GM06990 (cell line): ENCODE data around the gene EPS15.
"Not testable (repeated sequence)": the region's sequence is repeated elsewhere in the genome, so short reads cannot be mapped to it uniquely, and the experiment has no call there.

Source experiments
- DNase-seq: peaks from one replicate; pipeline ENCODE4 v3.0.0-alpha.2; 2011; ENCODE audit not compliant: insufficient read length; ENCODE audit errors: extremely low read depth
- H3K27me3 ChIP-seq: replicated peaks from 2 replicates; pipeline ENCODE4 v1.6.0; 2011; ENCODE audit warnings: low read length; ENCODE audit not compliant: control insufficient read depth, insufficient read depth
- H3K36me3 ChIP-seq: 2 replicates; pipeline ENCODE4 v1.5.1; 2011; ENCODE audit warnings: low read length; ENCODE audit not compliant: control insufficient read depth, insufficient read depth
- H3K4me3 ChIP-seq: replicated peaks from 2 replicates; pipeline ENCODE4 v1.5.1; 2011; ENCODE audit warnings: low read depth, mild to moderate bottlenecking, control low read depth, low read length
- TF ChIP-seq, protein P1 (sequence below): IDR thresholded peaks from 2 replicates; pipeline ENCODE4 v1.5.1; 2011; ENCODE audit warnings: low read length, control low read depth, mild to moderate bottlenecking, inconsistent platforms; ENCODE audit not compliant: insufficient read depth, poor library complexity, severe bottlenecking

EPS15 gene

DNA sequence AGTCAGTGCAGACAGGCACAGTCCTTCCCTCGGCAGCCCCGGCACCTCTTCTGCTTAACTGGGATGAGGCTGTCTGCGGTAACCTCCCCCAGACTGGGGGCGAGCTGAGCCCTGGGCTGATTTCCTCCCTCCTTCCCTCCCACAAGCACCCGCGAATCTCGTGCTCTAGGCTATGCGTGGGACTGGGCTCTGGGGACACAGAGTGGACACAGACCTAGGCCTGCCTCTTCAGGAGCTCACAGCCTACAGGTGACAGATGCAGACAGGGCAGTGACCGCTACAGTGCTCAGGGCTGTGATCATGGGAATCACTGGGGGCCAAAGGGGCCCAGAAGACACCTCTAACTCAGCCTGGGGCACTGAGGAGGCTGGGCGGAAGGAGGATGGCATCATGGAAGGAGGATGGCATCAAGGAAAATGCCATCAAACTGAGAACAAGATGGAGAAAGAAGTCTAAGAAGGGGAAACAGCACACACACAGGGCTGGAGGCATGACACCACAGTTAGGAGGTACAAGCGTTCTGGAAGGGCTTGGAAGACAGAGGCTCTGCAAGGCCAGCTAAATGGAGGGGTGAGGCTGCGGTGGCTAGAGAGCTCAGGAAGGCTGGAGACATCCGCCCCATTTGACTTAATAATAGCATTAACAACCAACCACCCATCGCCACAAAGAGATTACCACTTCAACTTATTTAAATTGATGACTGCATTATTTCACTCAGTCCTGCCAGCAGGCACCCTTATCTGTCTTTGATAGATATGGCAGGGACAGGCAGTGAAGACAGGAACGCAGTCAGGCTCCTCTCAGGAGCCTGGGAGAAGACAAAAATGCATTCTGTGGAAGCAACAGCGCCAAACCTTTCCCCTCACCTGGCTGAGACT lies 192.9 kb downstream of the EPS15 start:
- H3K36me3 ChIP-seq: no peaks in the 10 kb centered on the region
- H3K4me3 ChIP-seq: no peak overlapping the region
- no peaks in the 10 kb centered on the region; the same call in 1 of the 2 replicates for H3K27me3 ChIP-seq
- DNase-seq: no peak
- TF ChIP-seq, protein P1, sequence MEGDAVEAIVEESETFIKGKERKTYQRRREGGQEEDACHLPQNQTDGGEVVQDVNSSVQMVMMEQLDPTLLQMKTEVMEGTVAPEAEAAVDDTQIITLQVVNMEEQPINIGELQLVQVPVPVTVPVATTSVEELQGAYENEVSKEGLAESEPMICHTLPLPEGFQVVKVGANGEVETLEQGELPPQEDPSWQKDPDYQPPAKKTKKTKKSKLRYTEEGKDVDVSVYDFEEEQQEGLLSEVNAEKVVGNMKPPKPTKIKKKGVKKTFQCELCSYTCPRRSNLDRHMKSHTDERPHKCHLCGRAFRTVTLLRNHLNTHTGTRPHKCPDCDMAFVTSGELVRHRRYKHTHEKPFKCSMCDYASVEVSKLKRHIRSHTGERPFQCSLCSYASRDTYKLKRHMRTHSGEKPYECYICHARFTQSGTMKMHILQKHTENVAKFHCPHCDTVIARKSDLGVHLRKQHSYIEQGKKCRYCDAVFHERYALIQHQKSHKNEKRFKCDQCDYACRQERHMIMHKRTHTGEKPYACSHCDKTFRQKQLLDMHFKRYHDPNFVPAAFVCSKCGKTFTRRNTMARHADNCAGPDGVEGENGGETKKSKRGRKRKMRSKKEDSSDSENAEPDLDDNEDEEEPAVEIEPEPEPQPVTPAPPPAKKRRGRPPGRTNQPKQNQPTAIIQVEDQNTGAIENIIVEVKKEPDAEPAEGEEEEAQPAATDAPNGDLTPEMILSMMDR: no peak

DNA sequence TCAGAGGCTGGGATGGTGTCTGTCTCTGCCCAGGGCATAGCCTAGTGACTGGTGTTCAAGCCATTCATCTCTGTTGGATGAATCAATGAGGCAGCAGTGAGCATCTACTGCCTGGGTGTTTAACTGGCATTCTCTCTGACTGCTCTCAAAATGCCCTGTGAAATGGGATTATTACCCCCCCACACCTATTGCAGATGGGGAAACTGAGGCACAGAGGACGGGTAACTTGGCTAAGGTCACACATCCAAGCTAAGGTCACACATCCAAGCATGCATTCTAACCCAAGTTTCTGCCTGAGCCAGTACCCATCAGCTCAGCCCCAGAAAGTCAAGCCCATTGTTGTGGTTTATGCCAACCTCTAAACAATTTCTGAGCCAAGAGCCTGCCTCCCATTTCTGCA lies 193.7 kb downstream of the EPS15 start:
- Histone ChIP-seq H3K27me3 (no peaks in the 10 kb centered on the region), H3K4me3 (no peak overlapping the region), H3K36me3 (no peaks in the 10 kb centered on the region)
- TF ChIP-seq, protein P1: no peak
- DNase-seq: no peak

DNA sequence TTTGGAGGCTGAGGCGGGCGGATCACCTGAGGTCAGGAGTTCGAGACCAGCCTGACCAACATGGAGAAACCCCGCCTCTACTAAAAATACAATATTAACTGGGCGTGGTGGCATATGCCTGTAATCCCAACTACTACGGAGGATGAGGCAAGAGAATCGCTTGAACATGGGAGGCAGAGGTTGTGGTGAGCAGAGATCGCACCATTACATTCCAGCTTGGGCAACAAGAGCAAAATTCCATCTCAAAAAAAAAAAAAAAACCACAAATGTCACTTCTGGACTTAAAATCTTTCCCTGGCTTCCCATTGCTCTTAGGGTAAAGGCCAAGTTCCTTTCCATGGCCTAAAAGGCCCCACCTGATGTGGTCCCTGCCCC lies 194.1 kb downstream of the EPS15 start:
- not testable (repeated sequence) for H3K36me3 ChIP-seq, DNase-seq, H3K4me3 ChIP-seq, H3K27me3 ChIP-seq

DNA sequence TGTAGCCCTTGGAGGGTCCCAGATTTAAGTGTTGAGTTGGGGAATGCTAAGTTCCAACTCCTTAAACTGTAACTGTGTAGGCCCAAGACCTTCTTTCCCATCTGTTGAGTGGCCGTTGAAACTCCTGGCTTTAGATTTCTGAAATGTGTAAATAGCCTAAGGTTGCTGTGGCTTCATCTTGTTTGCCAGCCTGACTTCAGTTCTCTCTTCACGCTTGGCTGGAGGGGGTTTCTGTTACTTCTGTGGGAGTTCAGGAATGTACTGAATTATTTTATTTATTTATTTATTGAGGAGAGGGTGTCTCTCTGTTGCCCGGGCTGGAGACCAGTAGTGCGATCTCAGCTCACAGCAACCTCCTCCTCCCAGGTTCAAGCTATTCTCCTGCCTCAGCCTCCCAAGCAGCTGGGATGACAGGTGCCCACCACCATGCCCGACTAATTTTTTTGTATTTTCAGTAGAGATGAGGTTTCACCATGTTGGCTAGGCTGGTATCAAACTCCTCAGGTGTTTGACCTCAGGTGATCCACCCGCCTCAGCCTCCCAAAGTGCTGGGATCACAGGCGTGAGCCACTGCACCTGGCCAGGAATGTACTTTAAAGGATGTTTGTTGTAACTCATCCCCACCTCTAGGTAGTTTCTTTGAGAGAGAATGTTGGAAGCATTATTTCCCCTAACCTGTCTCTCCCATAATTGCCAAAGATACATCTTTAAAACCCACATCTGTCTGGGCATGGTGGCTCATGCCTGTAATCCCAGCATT lies 194.6 kb downstream of the EPS15 start:
- Histone ChIP-seq H3K27me3 (no peaks in the 10 kb centered on the region), H3K36me3 (no peaks in the 10 kb centered on the region), H3K4me3 (no peak overlapping the region)
- TF ChIP-seq, protein P1: no peak
- no peak for DNase-seq

DNA sequence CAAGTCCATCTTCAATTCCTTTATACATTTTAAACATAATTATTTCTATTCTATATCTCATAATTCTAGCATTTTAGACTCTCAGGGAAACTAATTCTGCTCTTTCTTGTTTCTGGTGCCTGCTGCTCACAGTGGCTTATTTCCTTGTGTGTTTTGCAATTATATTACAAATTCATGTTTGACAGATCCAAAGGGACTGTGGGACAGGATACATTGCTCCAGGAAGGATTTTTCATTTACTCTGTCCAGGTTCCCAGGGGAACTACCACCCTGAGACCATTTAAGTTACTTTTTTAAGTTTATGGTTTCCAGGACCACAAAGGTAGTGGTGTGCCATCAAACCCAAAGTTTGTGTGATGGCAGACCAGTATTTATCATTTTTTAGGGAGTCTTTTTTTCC lies 195.3 kb downstream of the EPS15 start:
- TF ChIP-seq, protein P1: no peak
- Histone ChIP-seq H3K4me3 (no peak overlapping the region), H3K36me3 (no peaks in the 10 kb centered on the region), H3K27me3 (no peaks in the 10 kb centered on the region)
- no peak for DNase-seq

DNA sequence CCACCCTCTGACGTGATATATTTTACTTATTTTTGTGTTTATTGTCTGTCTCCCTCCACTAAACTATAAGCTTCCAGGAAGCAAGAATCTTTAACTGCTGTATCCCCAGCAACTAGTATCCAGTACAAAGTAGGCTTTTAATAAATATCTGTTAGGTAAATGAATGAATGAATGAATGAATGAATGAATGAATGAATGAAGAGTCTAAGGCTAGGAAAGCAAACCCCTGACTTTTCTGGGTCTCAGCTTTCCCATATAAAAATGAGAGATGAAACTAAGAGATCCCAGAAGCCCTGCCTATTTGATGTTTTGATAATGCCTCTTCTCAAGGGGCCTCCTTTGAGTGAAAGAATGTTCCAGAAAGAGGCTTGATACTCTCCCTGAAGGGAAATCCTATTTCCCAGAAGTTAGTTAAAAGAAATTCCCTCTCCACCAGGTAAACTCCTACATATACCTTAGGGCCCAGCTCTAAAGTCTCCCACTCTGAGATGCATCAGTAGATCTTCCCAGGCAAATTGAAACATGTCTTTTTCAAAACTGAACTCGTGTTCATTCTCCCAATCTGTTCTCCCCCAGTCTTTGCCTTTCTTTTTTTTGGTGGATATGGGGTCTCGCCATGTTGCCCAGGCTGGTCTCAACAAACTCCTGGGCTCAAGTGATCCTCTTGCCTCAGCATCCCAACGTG lies 196.5 kb downstream of the EPS15 start:
- DNase-seq: no peak
- TF ChIP-seq, protein P1: no peak
- H3K27me3 ChIP-seq: no peaks in the 10 kb centered on the region
- H3K36me3 ChIP-seq: no peaks in the 10 kb centered on the region
- no peak overlapping the region for H3K4me3 ChIP-seq
